Small intestine (tissue), 7 donors: ENCODE data around the gene NHERF1. TPM values are rescaled to one million over a fixed set of nuclear protein-coding genes. Genes with fewer than 3 reads are reported as not detected.
A peak's percentile ranks its signal among the peaks of the same experiment; 100 is the strongest.

Experiments
- DNase-seq, 2 donors: peaks; one replicate each; pipeline versions ENCODE4 v3.0.0 to v3.0.0-alpha.2; 2013
- FAIRE-seq: peaks from 2 replicates; lab custom pipeline; 2012; peaks lifted over from hg19 to GRCh38; lab: Jason Lieb, UNC
- H3K27ac ChIP-seq, 3 donors: one replicate each; pipeline ENCODE4 v1.5.1; 2013; ENCODE audit warnings: low read length in 2 of 3, mild to moderate bottlenecking in 2 of 3, control low read depth in 1 of 3, inconsistent platforms in 1 of 3, low read depth in 1 of 3, moderate library complexity in 1 of 3
- H3K27me3 ChIP-seq, 3 donors: one replicate each; pipeline ENCODE4 v1.6.1; 2013; ENCODE audit warnings: low read length in 3 of 3, inconsistent platforms in 1 of 3; ENCODE audit not compliant: control insufficient read depth in 3 of 3, insufficient read depth in 3 of 3
- H3K36me3 ChIP-seq, 3 donors: one replicate each; pipeline ENCODE4 v1.6.1; 2013; ENCODE audit warnings: low read length in 3 of 3, inconsistent platforms in 1 of 3, low read depth in 1 of 3, mild to moderate bottlenecking in 1 of 3, moderate library complexity in 1 of 3; ENCODE audit not compliant: control insufficient read depth in 3 of 3, insufficient read depth in 2 of 3
- H3K4me1 ChIP-seq, 3 donors: one replicate each; pipeline ENCODE4 v1.6.1; 2013; ENCODE audit warnings: low read length in 2 of 3, inconsistent platforms in 1 of 3, low read depth in 1 of 3, mild to moderate bottlenecking in 1 of 3, moderate library complexity in 1 of 3; ENCODE audit not compliant: control insufficient read depth in 3 of 3, insufficient read depth in 2 of 3
- H3K4me3 ChIP-seq, 3 donors: one replicate each; pipeline ENCODE4 v1.5.1; 2013; ENCODE audit warnings: low read length in 3 of 3, control low read depth in 1 of 3, inconsistent platforms in 1 of 3, low read depth in 1 of 3, mild to moderate bottlenecking in 1 of 3, moderate library complexity in 1 of 3
- H3K9me3 ChIP-seq, 2 donors: one replicate each; pipeline ENCODE4 v1.6.1; 2013; ENCODE audit warnings: low read depth in 1 of 2, low read length in 1 of 2; ENCODE audit not compliant: control insufficient read depth in 2 of 2, insufficient read depth in 1 of 2
- WGBS, 3 donors: extraction: QIAGEN DNeasy Blood & Tissue Kit; methylation state at CpG; one replicate each; pipeline ENCODE4 v1.1.7; 2013; 5-methylcytosine and 5-hydroxymethylcytosine counted together
- polyA plus RNA-seq, 4 donors: library from polyadenylated mRNA; stranded (reverse) in 3 of 4; unstranded in 1 of 4; fragments of 200-250 nt in 3 of 4; fragments of 120-200 nt in 1 of 4; gene quantifications; one replicate each; pipeline versions ENCODE4 v1.2.1 to v1.2.3, GENCODE V29; 2013
- donor health status: healthy with polysubstance abuse.
- donor health status: control.
- donor health status: control.
- donor health status: Bipolar disorder and iron deficiency.
- donor health status: healthy.

NHERF1 gene
- polyA plus RNA-seq, 4 donors: 231 to 592 (median 518) TPM

GRCh38 chr17:74742153-74742515 lies 6.3 kb upstream of the NHERF1 start:
- Histone ChIP-seq H3K27ac (peak overlapping the region in 1 of 3 donors; percentile 41), H3K4me1 (peaks cover 0 to 66% (median 12%) of the 10 kb centered on the region in 3 donors), H3K27me3 (peaks cover 0 to 9% (median 0%) of the 10 kb centered on the region in 3 donors), H3K9me3 (no peaks in the 10 kb centered on the region), H3K36me3 (no peaks in the 10 kb centered on the region), H3K4me3 (no peak overlapping the region)
- FAIRE-seq (no peak), DNase-seq (peak; percentile 43 to 61)
- WGBS, 3 donors: 9 to 27% (median 10%) methylated on average over 4 of the region's 4 CpGs

- no peak for FAIRE-seq
- WGBS, 3 donors: 92 to 94% (median 94%) methylated on average over 9 of the region's 9 CpGs
- H3K9me3 ChIP-seq: no peaks in the 10 kb centered on the region
- H3K4me1 ChIP-seq: peaks cover 0 to 66% (median 3%) of the 10 kb centered on the region in 3 donors
- H3K36me3 ChIP-seq: no peaks in the 10 kb centered on the region
- peaks cover 0 to 3% (median 0%) of the 10 kb centered on the region in 3 donors for H3K27me3 ChIP-seq
- peak in 1 of 2 donors; percentile 1 for DNase-seq
- peak overlapping the region in 1 of 3 donors; percentile 25 for H3K27ac ChIP-seq
- no peak overlapping the region for H3K4me3 ChIP-seq
Observed at GRCh38 chr17:74742978-74743545, 5.4 kb upstream of the NHERF1 start.

GRCh38 chr17:74743755-74744154 lies 4.7 kb upstream of the NHERF1 start:
- Histone ChIP-seq H3K27ac (no peak overlapping the region), H3K4me3 (no peak overlapping the region), H3K9me3 (no peaks in the 10 kb centered on the region), H3K4me1 (peaks cover 0 to 60% (median 0%) of the 10 kb centered on the region in 3 donors), H3K36me3 (no peaks in the 10 kb centered on the region), H3K27me3 (no peaks in the 10 kb centered on the region)
- no peak for DNase-seq
- FAIRE-seq: no peak
- WGBS, 3 donors: 37 to 70% (median 54%) methylated on average over 2 of the region's 2 CpGs

- peaks cover 0 to 2% (median 0%) of the 10 kb centered on the region in 3 donors for H3K36me3 ChIP-seq
- H3K4me1 ChIP-seq: peaks cover 0 to 57% (median 0%) of the 10 kb centered on the region in 3 donors
- no peak overlapping the region for H3K4me3 ChIP-seq
- no peaks in the 10 kb centered on the region for H3K27me3 ChIP-seq
- no peaks in the 10 kb centered on the region for H3K9me3 ChIP-seq
- DNase-seq: no peak
- H3K27ac ChIP-seq: no peak overlapping the region
- no peak for FAIRE-seq
- 50 to 53% (median 51%) methylated on average over 2 of the region's 2 CpGs for WGBS, 3 donors
Observed at GRCh38 chr17:74744349-74744713, 4.1 kb upstream of the NHERF1 start.

GRCh38 chr17:74744714-74745547 lies 3.5 kb upstream of the NHERF1 start:
- H3K27me3 ChIP-seq: no peaks in the 10 kb centered on the region
- no peak for FAIRE-seq
- peak overlapping the region; percentile 14 to 75 (median 69) for H3K27ac ChIP-seq
- no peaks in the 10 kb centered on the region for H3K9me3 ChIP-seq
- H3K4me1 ChIP-seq: peaks cover 0 to 57% (median 0%) of the 10 kb centered on the region in 3 donors
- peaks cover 0 to 7% (median 0%) of the 10 kb centered on the region in 3 donors for H3K36me3 ChIP-seq
- peak overlapping the region in 1 of 3 donors; percentile 6 for H3K4me3 ChIP-seq
- 27 to 38% (median 28%) methylated on average over 24 of the region's 24 CpGs for WGBS, 3 donors
- DNase-seq: peak; percentile 86 to 90

GRCh38 chr17:74745548-74746177 lies 2.8 kb upstream of the NHERF1 start:
- peaks cover 0 to 13% (median 0%) of the 10 kb centered on the region in 3 donors for H3K36me3 ChIP-seq
- H3K4me1 ChIP-seq: peaks cover 0 to 53% (median 0%) of the 10 kb centered on the region in 3 donors
- peak overlapping the region in 1 of 3 donors; percentile 75 for H3K27ac ChIP-seq

GRCh38 chr17:74746376-74746775 lies 2.1 kb upstream of the NHERF1 start:
- WGBS, 3 donors: 86 to 89% (median 86%) methylated on average over 5 of the region's 5 CpGs
- no peak overlapping the region for H3K4me3 ChIP-seq
- no peaks in the 10 kb centered on the region for H3K27me3 ChIP-seq
- peaks cover 0 to 53% (median 0%) of the 10 kb centered on the region in 3 donors for H3K4me1 ChIP-seq
- H3K27ac ChIP-seq: peak overlapping the region in 1 of 3 donors; percentile 47
- no peaks in the 10 kb centered on the region for H3K9me3 ChIP-seq
- DNase-seq (no peak), FAIRE-seq (no peak)
- peaks cover 0 to 18% (median 0%) of the 10 kb centered on the region in 3 donors for H3K36me3 ChIP-seq

More at GRCh38 chr17:74745548-74746177, 2.8 kb upstream of the NHERF1 start:
- WGBS, 3 donors: 83 to 95% (median 92%) methylated on average over 8 of the region's 8 CpGs
- no peaks in the 10 kb centered on the region for H3K27me3 ChIP-seq
- H3K9me3 ChIP-seq: no peaks in the 10 kb centered on the region
- no peak for FAIRE-seq
- DNase-seq: no peak
- H3K4me3 ChIP-seq: no peak overlapping the region

- DNase-seq: no peak
- H3K27ac ChIP-seq: peak overlapping the region in 2 of 3 donors; percentile 44 to 47
- H3K36me3 ChIP-seq: peaks cover 0 to 24% (median 0%) of the 10 kb centered on the region in 3 donors
- H3K27me3 ChIP-seq: no peaks in the 10 kb centered on the region
- peaks cover 0 to 53% (median 0%) of the 10 kb centered on the region in 3 donors for H3K4me1 ChIP-seq
- 38 to 67% (median 55%) methylated on average over 6 of the region's 6 CpGs for WGBS, 3 donors
- no peak overlapping the region for H3K4me3 ChIP-seq
- no peaks in the 10 kb centered on the region for H3K9me3 ChIP-seq
- FAIRE-seq: no peak
Observed at GRCh38 chr17:74746922-74747321, 1.5 kb upstream of the NHERF1 start.
